Activated naive CD4-positive, alpha-beta T cell treated with anti-CD3 and anti-CD28 coated beads, Interleukin-2, amount 50 U/mL, for 72 hours (primary cell): ENCODE data around the gene CLC. TPM values are rescaled to one million over a fixed set of nuclear protein-coding genes. Genes with fewer than 3 reads are reported as not detected.
"Not testable (repeated sequence)": the region's sequence is repeated elsewhere in the genome, so short reads cannot be mapped to it uniquely, and the experiment has no call there.

Source experiments
- ATAC-seq, 2 donors: fragments of 150-1000 bp; cut with Tn5 transposase; 2 replicates each; pipeline ENCODE4 v1.10.0; 2021; ENCODE audit warnings: mild to moderate bottlenecking in 2 of 2, moderate library complexity in 2 of 2
- DNase-seq, 2 donors: peaks; one replicate each; pipeline ENCODE4 v3.0.0; 2021 to 2022; ENCODE audit warnings: low spot score in 2 of 2
- H3K27ac Mint-ChIP-seq, 2 donors: one replicate each; pipeline ENCODE4 v1.8.0; 2022; ENCODE audit warnings: mild to moderate bottlenecking in 2 of 2, mixed read lengths in 2 of 2
- H3K36me3 Mint-ChIP-seq, 2 donors: one replicate each; pipeline ENCODE4 v1.8.0; 2022; ENCODE audit warnings: mixed read lengths in 2 of 2
- H3K9me3 Mint-ChIP-seq, 2 donors: one replicate each; pipeline ENCODE4 v1.8.0; 2022; ENCODE audit warnings: mixed read lengths in 2 of 2
- total RNA-seq, 2 donors: library from RNA; stranded (reverse); gene quantifications; one replicate each; pipeline ENCODE4 v1.2.3, GENCODE V29; 2022

Gene CLC
- total RNA-seq, 2 donors from 2014 or later, result 0.86 to 1.0 TPM

DNA sequence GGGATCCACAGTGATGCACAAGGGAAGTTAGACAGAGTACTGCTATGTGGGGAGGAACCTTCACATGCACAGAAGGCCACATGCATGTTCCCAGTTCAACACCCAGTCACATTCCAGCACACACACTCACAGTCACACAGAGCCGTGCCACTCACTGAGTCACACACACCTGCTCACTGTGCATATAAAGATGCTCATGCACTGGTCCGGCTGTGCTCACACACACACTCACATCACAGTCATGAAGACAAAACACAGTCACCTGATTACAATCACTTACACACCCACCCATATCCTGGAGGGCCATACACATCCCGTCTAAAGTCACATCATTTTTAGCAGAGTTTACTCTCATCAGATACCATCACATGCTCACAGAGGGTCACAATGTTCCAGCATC is 478 bp downstream of the CLC start:
- H3K27ac Mint-ChIP-seq, result peak overlapping the region in 1 of 2 donors; percentile 8
- ATAC-seq (peak; percentile 32 to 65), DNase-seq (no peak)
- no peaks in the 10 kb centered on the region for H3K36me3 Mint-ChIP-seq
- peaks cover 4 to 5% of the 10 kb centered on the region in 2 donors for H3K9me3 Mint-ChIP-seq

DNA sequence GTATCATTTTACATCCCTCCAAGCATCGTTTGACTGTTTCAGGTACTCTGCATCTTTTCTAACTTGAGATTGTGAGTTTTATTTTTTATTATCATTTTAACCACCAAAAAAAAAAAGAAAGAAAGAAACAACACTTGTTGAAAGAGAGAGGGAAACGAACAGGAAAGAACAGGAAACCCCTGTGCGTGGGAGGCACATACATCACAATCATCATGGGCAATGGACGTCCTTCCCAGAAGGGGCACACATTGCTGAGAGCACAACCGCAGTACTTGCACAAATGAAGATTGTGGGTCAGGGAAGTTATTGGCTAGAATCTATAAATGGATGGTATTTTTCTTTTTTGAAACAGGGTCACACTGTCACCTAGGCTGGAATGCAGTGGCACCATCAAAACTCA is 1.7 kb downstream of the CLC start:
- ATAC-seq, result no peak

DNA sequence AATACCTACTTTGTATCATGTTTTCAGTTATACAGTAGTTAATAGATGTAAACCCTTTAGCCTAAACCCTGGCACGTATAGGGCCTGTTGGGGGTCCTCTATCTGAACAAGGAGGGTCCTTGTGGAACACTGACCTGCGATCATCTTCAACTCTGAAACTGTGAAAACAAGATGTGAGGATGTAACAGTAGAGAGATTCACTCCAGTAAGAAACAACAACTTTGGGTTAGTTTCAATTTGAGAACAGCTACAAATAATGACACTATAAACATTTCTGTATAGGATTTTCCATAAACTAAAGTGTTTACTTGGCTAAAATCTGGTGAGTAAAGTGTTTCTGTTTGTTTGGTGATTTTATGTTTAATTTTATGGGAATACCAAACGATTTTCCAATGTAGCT is 2.1 kb downstream of the CLC start:
- ATAC-seq (peak in 1 of 2 donors; percentile 70), DNase-seq (no peak)
- H3K36me3 Mint-ChIP-seq, result no peaks in the 10 kb centered on the region
- H3K27ac Mint-ChIP-seq, result peak overlapping the region in 1 of 2 donors; percentile 31
- H3K9me3 Mint-ChIP-seq, result peaks cover 4 to 5% of the 10 kb centered on the region in 2 donors

More for the DNA sequence above, 1.7 kb downstream of the CLC start:
- no peaks in the 10 kb centered on the region for H3K36me3 Mint-ChIP-seq
- H3K27ac Mint-ChIP-seq, result peak overlapping the region in 1 of 2 donors; percentile 31
- DNase-seq, result no peak
- peaks cover 4 to 5% of the 10 kb centered on the region in 2 donors for H3K9me3 Mint-ChIP-seq

DNA sequence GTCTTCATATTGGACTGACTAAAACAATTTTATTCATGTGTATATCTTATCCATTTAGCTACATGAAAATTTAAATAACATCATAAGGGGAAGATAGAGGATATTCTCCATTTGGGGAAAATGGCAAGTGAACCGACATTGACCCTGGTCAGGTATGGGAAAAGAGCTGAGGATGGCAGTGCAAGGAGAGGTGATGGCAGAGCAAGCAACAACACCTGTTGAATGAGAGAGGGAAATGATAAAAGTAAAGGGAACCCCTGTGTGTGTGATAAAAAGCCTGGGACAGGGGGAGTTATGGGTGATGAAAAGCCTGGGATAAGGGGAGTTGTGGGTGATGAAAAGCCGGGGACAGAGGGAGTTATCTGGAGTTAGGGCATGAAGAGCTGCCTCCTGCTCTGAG is 4.0 kb downstream of the CLC start:
- DNase-seq, result no peak
- Mint-ChIP-seq H3K36me3 (no peaks in the 10 kb centered on the region), H3K27ac (peak overlapping the region in 1 of 2 donors; percentile 39), H3K9me3 (peaks cover 4 to 5% of the 10 kb centered on the region in 2 donors)
- no peak for ATAC-seq

DNA sequence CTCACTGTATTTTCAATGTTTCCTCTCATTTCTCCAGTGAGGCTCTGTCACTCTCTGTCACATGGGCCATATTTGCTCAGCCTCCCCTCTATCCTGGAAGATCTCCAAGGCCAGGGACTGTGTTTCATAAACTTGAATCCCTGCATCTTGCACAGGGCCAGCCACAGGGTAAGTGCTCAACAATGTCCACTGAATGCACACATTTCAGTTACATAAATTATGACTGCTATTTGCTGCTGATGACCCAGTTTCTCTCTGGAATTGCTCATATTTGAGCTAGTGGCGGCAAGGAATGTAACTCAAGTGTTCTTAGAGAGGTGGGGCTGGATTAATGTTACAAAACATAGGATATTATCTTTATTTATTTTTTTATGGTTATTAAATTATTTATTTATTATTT is 6.1 kb downstream of the CLC start:
- Mint-ChIP-seq H3K9me3 (peaks cover 4 to 5% of the 10 kb centered on the region in 2 donors), H3K27ac (no peak overlapping the region), H3K36me3 (no peaks in the 10 kb centered on the region)
- no peak for ATAC-seq
- no peak for DNase-seq

DNA sequence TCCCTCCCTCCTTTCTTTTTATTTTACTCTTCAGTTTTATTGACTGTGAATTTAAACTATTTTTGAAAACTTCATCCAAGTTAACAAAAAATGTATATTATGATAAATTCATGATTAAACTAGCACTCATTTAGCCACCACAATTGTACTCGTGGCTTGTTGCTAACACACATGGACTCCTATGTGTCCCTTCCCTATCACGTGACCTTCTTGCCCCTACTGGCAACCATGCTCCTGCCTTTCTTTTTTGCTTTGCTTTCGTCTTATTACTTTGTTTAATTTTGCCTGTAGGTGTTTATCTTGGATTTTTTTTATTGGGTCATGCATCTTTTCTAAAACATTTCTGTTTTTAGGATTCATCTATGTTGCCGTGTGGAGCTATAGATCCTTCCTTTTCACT is 8.2 kb downstream of the CLC start:
- Mint-ChIP-seq H3K27ac (no peak overlapping the region), H3K36me3 (no peaks in the 10 kb centered on the region), H3K9me3 (peaks cover 4 to 5% of the 10 kb centered on the region in 2 donors)
- no peak for DNase-seq
- ATAC-seq, result no peak

DNA sequence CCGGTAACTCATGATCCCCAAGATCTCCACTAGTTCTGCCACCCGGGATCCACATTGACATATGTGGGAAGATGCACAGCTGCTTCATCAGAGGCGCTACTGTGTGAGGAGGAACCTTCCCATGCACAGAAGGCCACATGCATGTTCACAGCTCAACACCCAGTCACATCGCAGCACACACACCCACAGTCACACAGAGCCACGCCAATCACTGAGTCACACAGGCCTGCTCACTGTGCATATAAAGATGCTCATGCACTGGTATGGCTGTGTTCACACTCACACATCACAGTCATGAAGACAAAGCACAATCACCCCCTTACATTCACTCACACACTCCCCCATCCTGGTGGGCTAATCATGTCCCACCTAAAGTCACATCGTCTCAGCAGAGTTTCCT is 9.8 kb downstream of the CLC start:
- Mint-ChIP-seq H3K36me3 (no peaks in the 10 kb centered on the region), H3K9me3 (no peaks in the 10 kb centered on the region), H3K27ac (no peak overlapping the region)
- no peak for ATAC-seq
- DNase-seq, result no peak

DNA sequence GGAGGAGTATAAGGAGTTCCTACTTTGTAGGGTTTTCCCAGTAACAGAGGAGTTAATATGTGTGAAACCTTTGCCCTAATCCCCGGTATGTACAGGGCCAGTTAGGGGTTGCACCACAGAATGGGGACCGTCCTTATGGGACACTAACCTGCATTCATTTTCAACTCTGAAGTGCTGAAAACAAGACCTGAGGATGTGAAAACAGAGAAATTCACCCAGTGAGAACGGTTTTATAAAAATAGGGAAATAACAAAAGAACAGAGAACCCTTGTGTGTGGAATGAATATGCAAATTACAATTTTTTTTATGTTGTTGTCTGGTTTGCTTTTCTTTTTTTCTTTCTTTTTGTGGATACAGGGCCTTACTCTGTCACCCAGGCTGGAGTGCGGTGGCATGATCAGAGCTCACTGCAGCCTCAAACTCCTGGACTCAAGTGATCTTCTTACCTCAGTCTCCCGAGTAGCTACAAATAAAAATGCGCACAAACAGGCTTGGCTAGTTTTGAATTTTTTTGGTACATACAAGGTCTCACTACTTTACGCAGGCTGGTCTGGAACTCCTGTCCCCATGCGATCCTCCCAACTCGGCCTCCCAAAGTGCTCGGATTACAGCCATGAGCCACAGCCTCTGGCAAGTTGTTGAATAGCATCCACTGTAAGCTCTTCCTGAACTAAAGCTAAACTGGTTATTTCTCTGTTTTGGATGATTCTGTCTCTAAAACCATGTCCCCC is 10.6 kb downstream of the CLC start:
- no peaks in the 10 kb centered on the region for H3K36me3 Mint-ChIP-seq
- no peaks in the 10 kb centered on the region for H3K9me3 Mint-ChIP-seq
- H3K27ac Mint-ChIP-seq, result no peak overlapping the region
- DNase-seq (no peak), ATAC-seq (no peak)

DNA sequence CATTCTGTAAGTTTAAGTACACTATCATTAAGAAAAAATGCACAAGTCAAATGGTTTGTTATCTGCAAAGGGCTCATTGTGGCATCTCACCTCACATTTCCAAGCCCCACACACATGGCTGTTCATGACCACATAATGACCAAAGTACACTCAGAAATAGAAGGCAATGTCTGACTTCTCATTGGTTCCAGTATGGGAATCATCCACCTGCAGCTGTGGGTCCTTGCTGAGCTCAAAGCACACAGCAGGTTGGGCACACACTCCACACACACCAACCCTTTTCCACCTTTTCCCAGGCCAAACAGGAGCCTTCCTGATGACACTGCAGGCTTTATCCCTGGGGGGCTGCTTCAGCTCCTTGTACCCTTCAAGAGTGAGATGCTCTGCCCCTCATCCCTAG is 11.8 kb downstream of the CLC start:
- no peaks in the 10 kb centered on the region for H3K9me3 Mint-ChIP-seq
- H3K27ac Mint-ChIP-seq, result no peak overlapping the region
- ATAC-seq (no peak), DNase-seq (no peak)
- no peaks in the 10 kb centered on the region for H3K36me3 Mint-ChIP-seq

DNA sequence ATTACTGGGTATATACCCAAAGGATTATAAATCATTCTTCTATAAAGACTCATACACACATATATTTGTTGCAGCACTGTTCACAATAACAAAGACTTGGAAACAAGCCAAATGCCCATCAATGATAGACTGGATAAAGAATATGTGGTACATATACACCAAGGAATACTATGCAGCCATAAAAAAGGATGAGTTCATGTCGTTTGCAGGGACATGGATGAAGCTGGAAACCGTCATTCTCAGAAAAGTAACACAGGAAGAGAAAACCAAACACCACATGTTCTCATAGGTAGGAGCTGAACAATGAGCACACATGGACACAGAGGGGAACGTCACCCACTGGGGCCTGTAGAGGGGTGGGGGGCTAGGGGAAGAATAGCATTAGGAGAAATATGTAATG is 17.7 kb downstream of the CLC start:
- H3K36me3 Mint-ChIP-seq, result peaks cover 6 to 12% of the 10 kb centered on the region in 2 donors

DNA sequence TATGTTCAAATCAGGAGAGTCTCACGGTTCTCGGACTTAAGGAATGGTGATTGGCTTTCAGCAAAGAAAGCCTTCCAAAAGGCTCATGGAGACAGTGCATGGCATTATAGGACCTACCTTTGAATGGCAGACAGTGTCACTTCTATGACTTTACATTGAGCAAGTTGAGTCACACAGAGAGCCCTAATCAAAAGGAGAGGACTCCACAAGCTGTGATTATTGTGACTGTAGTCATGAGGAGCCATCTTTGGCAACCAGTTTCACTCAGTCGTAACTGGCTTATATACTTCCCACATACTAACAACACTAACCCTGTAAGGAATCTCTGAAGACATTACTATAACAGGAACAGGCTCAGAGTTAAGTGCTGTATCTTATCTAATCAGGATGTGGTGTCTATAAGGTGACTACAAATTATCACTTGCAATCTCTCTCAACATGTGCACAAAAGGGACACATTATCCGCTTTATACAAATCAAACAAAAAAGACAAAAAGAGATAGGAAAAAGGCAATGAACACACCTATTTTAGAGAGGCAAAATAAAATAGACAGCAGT is 27.4 kb downstream of the CLC start:
- H3K27ac Mint-ChIP-seq, result peak overlapping the region in 1 of 2 donors; percentile 3
- peaks cover 5 to 27% of the 10 kb centered on the region in 2 donors for H3K36me3 Mint-ChIP-seq
- H3K9me3 Mint-ChIP-seq, result peaks cover 8 to 23% of the 10 kb centered on the region in 2 donors
- ATAC-seq, result peak; percentile 63
- no peak for DNase-seq

More for the DNA sequence above, 17.7 kb downstream of the CLC start:
- DNase-seq, ATAC-seq, H3K27ac Mint-ChIP-seq: not testable (repeated sequence)
- peaks cover 8 to 10% of the 10 kb centered on the region in 2 donors for H3K9me3 Mint-ChIP-seq

DNA sequence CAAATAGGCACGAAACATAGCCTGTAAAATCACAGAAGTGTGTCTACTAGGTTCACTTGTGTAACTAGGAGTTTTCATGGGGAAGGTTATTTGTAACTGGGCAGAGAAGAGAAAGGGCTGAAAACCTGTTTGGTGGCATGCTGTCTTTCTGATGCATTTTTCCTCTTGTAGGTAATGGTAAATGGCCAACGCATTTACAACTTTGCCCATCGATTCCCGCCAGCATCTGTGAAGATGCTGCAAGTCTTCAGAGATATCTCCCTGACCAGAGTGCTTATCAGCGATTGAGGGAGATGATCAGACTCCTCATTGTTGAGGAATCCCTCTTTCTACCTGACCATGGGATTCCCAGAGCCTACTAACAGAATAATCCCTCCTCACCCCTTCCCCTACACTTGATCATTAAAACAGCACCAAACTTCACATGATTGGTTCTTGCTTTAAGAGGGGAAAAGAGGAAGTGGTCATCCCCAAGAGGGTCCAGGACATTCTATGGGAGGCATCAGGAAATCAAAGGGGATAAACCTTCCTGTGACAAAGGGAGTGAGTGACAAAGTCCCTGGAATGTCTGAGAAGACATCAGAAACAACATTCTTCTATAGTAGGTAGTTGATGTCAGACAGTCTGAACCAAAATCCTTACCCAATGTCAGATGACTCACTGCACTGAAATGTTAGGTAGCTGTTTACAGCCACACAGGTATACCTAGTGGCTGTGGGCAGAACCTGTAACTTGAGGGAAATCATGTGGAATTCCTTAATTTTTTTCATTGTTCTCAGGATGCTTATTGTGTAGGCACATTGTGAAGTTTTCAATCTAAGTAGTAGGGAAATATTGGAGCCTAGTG is 28.6 kb downstream of the CLC start:
- H3K27ac Mint-ChIP-seq, result no peak overlapping the region
- DNase-seq (no peak), ATAC-seq (no peak)
- peaks cover 5 to 35% of the 10 kb centered on the region in 2 donors for H3K36me3 Mint-ChIP-seq
- peaks cover 8 to 30% of the 10 kb centered on the region in 2 donors for H3K9me3 Mint-ChIP-seq

DNA sequence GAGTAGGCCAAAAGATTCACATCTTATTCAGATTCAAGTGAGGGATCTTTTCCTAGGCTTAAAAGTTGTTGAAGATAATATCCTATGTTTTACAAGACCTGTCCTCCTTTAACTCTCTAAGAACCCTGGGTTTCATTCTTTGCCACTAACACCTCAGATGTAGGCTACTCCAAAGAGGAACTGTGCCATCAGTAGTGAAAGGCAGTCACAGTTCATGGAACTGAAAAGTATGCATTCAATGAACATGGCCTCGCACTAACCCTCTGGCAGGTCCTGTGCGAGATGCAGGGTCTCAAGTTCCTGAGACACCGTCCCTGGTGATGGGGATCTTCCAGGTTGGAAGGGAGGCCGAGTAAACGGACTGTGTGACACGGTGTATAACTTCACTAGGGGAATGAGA is 29.2 kb downstream of the CLC start:
- peaks cover 8 to 30% of the 10 kb centered on the region in 2 donors for H3K9me3 Mint-ChIP-seq
- no peak for ATAC-seq
- peaks cover 5 to 35% of the 10 kb centered on the region in 2 donors for H3K36me3 Mint-ChIP-seq
- no peak for DNase-seq
- no peak overlapping the region for H3K27ac Mint-ChIP-seq

DNA sequence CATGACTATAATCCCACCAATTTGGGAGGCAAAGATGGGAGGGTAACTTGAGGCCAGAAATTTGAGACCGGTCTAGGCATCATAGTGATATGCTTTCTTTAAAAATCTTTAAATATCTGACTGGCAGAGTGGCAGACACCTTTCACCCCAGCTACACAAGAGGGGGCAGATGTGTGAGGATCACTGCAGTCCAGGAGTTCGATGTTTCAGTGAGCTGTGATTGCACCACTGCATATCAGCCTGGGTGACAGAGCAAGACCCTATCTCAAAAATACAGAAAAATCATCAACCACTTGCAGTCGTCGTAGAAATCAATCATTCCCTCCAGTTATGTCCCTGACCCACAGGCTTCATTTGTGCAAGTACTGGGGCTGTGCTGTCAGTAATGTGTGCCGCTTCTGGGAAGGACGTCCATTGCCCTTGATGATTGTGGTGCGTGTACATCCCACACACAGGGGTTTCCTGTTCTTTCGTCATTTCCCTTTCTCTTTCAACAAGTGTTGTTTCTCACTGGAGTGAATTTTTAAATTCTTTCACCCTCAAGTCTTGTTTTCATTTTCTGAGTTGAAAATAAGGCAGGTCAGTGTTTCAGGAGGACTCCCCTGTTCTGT is 32.1 kb downstream of the CLC start:
- DNase-seq, result peak in 1 of 2 donors; percentile 15
- H3K36me3 Mint-ChIP-seq, result peaks cover 5 to 35% of the 10 kb centered on the region in 2 donors
- ATAC-seq, result peak; percentile 56 to 73

DNA sequence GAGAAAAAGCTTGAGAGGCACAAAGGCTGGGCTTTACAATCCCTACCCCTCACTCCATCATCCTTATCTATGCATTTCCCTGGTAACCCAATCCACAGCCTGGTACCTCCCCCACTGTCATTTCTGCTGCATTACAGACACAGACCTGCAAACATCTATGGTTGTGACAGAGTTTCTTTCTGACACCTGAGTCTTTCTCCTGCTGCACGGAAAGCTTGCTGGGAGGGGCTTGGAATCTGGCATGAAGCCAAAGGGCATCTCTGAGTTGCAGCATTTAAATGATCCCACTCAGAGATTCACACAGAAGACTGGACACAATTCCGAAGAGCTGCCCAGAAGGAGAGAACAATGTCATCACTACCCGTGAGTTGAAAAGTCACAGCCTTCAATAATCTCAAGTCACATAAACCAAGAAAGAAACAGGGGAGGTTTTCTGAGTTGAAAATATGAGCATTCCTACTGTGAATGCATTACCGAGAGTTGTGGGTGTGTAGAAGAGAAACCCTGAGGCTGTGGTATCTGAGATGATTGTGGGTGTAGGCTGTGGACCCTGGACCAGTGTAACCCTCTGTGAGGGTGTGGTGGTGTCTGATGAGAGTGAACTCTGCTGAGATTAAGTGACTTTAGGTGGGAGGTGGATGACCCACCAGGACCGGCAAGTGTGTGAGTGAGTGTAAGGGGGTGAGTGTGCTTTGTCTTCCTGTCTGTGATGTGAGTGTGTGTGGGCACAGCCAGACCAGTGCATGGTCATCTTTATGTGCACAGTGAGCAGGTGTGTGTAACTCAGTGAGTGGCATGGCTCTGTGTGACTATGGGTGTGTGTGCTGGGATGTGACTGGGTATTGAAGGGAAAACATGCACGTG is 33.4 kb downstream of the CLC start, which contains the start of gene LGALS14:
Gene LGALS14 (plus strand): TSS at position 301 of the 864 bp plus-strand sequence. CDS start 48 bp downstream, at position 349.
- H3K36me3 Mint-ChIP-seq, result peaks cover 5 to 35% of the 10 kb centered on the region in 2 donors
- peak in 1 of 2 donors; percentile 30 for DNase-seq
- peak; percentile 76 to 92 for ATAC-seq
- H3K9me3 Mint-ChIP-seq, result peaks cover 8 to 25% of the 10 kb centered on the region in 2 donors
- H3K27ac Mint-ChIP-seq, result peak within 1 kb of the TSS; percentile 82 to 90

More for the DNA sequence above, 32.1 kb downstream of the CLC start:
- Mint-ChIP-seq H3K27ac (peak overlapping the region; percentile 82 to 96), H3K9me3 (peaks cover 8 to 25% of the 10 kb centered on the region in 2 donors)

DNA sequence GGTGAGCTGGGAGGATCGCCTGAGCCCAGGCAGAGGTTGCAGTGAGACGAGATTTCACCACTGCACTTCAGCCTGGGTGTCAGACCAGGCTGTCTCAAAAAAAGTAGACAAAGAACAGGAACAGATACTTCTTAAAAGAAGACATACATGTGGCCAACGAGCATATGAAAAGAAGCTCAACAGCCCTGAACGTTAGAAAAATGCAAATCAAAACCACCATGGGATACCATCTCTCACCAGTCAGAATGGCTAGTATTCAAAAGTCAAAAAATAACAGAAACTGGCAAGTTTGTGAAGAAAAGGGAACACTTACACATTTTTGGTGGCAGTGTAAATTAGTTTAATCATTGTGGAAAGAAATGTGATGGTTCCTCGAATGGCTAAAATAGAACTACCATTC is 36.5 kb downstream of the CLC start:
- Mint-ChIP-seq H3K36me3 (peaks cover 0 to 20% of the 10 kb centered on the region in 2 donors), H3K27ac (no peak overlapping the region), H3K9me3 (peaks cover 0 to 12% of the 10 kb centered on the region in 2 donors)
- DNase-seq (no peak), ATAC-seq (no peak)
